DOHH2 (cell line): ENCODE measurements around the gene MAGI1.

Source experiments
- H3F3A ChIP-seq: fragments of 200-600 bp; sonication (generic), shearing (Covaris generic); 2 replicates; pipeline ENCODE4 v1.6.0; 2016; ENCODE audit warnings: antibody characterized with exemption, mild to moderate bottlenecking; ENCODE audit not compliant: control insufficient read depth, insufficient read depth
- H3K27ac ChIP-seq: fragments of 200-600 bp; sonication (generic); 2 replicates; pipeline ENCODE4 v1.5.1; 2014; ENCODE audit warnings: low read depth, mild to moderate bottlenecking, low read length, moderate library complexity
- H3K27me3 ChIP-seq: fragments of 200-600 bp; sonication (generic); 2 replicates; pipeline ENCODE4 v1.6.1; 2014; ENCODE audit warnings: mild to moderate bottlenecking, low read length, mixed read lengths; ENCODE audit not compliant: control insufficient read depth
- H3K36me3 ChIP-seq: fragments of 200-600 bp; sonication (generic); 2 replicates; pipeline ENCODE4 v1.6.1; 2014; ENCODE audit warnings: mild to moderate bottlenecking, low read length, moderate library complexity, mixed read lengths; ENCODE audit not compliant: control insufficient read depth
- H3K4me1 ChIP-seq: fragments of 200-600 bp; sonication (generic); 2 replicates; pipeline ENCODE4 v1.6.1; 2014; ENCODE audit warnings: mild to moderate bottlenecking, low read length, mixed read lengths; ENCODE audit not compliant: control insufficient read depth
- H3K4me2 ChIP-seq: fragments of 200-600 bp; sonication (generic); 2 replicates; pipeline ENCODE4 v1.6.0; 2014; ENCODE audit warnings: mild to moderate bottlenecking, low read length, moderate library complexity
- H3K4me3 ChIP-seq: fragments of 200-600 bp; sonication (generic); 2 replicates; pipeline ENCODE4 v1.5.1; 2014; ENCODE audit warnings: mild to moderate bottlenecking, low read length, mixed read lengths
- H3K79me2 ChIP-seq: fragments of 200-600 bp; sonication (generic); 2 replicates; pipeline ENCODE4 v1.6.1; 2014; ENCODE audit warnings: mild to moderate bottlenecking, low read length, mixed read lengths; ENCODE audit not compliant: control insufficient read depth
- H3K9me2 ChIP-seq: fragments of 200-600 bp; sonication (generic); replicated peaks from 2 replicates; pipeline ENCODE4 v1.6.1; 2014; ENCODE audit warnings: mild to moderate bottlenecking, low read length, mixed read lengths; ENCODE audit not compliant: control insufficient read depth
- H3K9me3 ChIP-seq: fragments of 200-600 bp; sonication (generic); 2 replicates; pipeline ENCODE4 v1.6.1; 2014; ENCODE audit warnings: antibody characterized with exemption, low read length, mixed read lengths; ENCODE audit not compliant: control insufficient read depth, insufficient read depth
- H4K20me1 ChIP-seq: fragments of 200-600 bp; sonication (generic); 2 replicates; pipeline ENCODE4 v1.6.0; 2014; ENCODE audit warnings: low read depth, mild to moderate bottlenecking, antibody characterized with exemption, low read length, moderate library complexity; ENCODE audit not compliant: control insufficient read depth, insufficient read depth
- EZH2phosphoT487 ChIP-seq: fragments of 200-600 bp; sonication (generic); IDR thresholded peaks from 2 replicates; pipeline ENCODE4 v1.6.1; 2017; ENCODE audit warnings: borderline replicate concordance, mild to moderate bottlenecking, antibody characterized with exemption, low read length, moderate library complexity, mixed read lengths
- TF ChIP-seq, protein P1 (sequence below): fragments of 200-600 bp; sonication (generic); IDR thresholded peaks from one replicate; pipeline ENCODE4 v1.5.1; 2014; ENCODE audit warnings: antibody characterized with exemption, mild to moderate bottlenecking, low read depth, low read length; ENCODE audit not compliant: poor library complexity, severe bottlenecking

MAGI1 gene

DNA sequence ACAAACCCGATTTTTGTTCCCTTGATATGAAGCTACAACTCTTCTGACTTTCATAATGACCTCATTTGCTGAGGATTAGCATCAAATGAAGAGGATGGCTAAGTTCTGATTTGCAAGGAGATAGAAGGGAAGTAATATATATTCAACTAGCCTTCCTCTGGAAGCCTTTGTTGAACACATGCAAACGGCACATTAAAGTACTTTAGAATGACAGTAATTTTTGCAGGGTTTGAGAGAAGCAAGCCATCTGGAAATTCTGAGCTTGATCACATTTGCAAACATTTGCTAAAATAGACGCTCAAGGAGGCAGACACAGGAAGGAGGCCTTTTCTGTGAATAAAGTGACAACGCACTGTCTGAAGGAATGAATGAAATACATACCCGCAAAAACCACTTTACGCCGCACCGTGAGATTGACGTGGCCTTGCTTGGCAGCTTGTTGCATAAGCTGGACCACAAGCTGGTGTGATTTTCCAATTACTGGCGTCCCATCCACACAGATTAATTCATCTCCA, 657.2 kb downstream of the MAGI1 start:
- H3K4me3 ChIP-seq: no peak overlapping the region
- H3K9me2 ChIP-seq: no peaks in the 10 kb centered on the region
- TF ChIP-seq, protein P1, sequence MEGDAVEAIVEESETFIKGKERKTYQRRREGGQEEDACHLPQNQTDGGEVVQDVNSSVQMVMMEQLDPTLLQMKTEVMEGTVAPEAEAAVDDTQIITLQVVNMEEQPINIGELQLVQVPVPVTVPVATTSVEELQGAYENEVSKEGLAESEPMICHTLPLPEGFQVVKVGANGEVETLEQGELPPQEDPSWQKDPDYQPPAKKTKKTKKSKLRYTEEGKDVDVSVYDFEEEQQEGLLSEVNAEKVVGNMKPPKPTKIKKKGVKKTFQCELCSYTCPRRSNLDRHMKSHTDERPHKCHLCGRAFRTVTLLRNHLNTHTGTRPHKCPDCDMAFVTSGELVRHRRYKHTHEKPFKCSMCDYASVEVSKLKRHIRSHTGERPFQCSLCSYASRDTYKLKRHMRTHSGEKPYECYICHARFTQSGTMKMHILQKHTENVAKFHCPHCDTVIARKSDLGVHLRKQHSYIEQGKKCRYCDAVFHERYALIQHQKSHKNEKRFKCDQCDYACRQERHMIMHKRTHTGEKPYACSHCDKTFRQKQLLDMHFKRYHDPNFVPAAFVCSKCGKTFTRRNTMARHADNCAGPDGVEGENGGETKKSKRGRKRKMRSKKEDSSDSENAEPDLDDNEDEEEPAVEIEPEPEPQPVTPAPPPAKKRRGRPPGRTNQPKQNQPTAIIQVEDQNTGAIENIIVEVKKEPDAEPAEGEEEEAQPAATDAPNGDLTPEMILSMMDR: no peak
- no peak for TF ChIP-seq EZH2phosphoT487
- H3F3A ChIP-seq: no peaks in the 10 kb centered on the region
- no peaks in the 10 kb centered on the region for H4K20me1 ChIP-seq
- no peaks in the 10 kb centered on the region for H3K9me3 ChIP-seq
- no peaks in the 10 kb centered on the region for H3K4me1 ChIP-seq
- H3K79me2 ChIP-seq: no peaks in the 10 kb centered on the region
- H3K36me3 ChIP-seq: no peaks in the 10 kb centered on the region
- H3K27ac ChIP-seq: no peak overlapping the region
- no peaks in the 10 kb centered on the region for H3K27me3 ChIP-seq
- H3K4me2 ChIP-seq: no peak overlapping the region

DNA sequence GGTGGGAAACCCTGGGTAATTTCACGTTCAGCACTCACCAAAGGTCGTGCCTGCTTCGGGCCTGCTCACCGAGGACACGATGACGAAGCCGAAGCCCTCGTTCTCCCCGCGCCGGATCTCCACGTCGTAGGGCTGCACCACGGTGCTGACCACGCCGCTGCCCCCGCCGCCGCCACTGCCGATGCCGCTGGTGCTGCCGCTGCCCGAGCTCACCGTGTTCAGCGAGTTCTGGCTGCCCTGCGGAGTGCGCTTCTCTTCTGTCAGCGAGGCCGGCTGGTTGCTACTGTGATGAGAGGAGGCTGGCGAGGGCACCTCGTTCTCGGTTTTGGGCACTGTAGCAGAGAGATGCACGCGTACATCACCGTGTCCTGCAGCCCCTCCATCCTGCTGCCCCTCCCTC, 659.5 kb downstream of the MAGI1 start:
- Histone ChIP-seq H4K20me1 (no peaks in the 10 kb centered on the region), H3K9me3 (no peaks in the 10 kb centered on the region), H3K4me2 (no peak overlapping the region), H3F3A (no peaks in the 10 kb centered on the region), H3K4me1 (no peaks in the 10 kb centered on the region), H3K79me2 (no peaks in the 10 kb centered on the region), H3K27me3 (no peaks in the 10 kb centered on the region), H3K27ac (no peak overlapping the region), H3K9me2 (no peaks in the 10 kb centered on the region), H3K36me3 (no peaks in the 10 kb centered on the region), H3K4me3 (no peak overlapping the region)
- TF ChIP-seq, protein P1: no peak
- no peak for TF ChIP-seq EZH2phosphoT487

DNA sequence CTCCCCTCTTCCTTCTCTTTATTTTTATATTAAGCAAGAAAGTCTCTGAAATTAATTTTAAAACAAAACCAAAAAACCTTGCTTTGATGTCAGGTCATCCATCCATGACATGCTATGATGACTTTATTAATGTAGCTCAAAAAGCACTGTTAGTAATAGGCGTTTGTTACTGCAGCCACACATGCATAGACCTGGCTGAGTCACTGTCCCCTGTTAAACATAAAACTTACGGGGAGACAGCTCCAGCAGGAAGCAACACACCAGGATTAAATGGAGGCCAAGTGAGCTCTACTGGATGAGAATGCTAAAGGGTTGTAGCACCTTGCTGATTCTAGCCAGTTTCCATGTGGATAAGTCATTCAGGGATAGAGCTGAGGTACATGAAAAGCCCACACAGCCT, 661.1 kb downstream of the MAGI1 start:
- Histone ChIP-seq H3K9me2 (no peaks in the 10 kb centered on the region), H3K27ac (no peak overlapping the region), H3F3A (no peaks in the 10 kb centered on the region), H3K36me3 (no peaks in the 10 kb centered on the region), H3K4me3 (no peak overlapping the region), H3K27me3 (no peaks in the 10 kb centered on the region), H3K79me2 (no peaks in the 10 kb centered on the region), H3K4me1 (no peaks in the 10 kb centered on the region), H3K4me2 (no peak overlapping the region), H3K9me3 (no peaks in the 10 kb centered on the region), H4K20me1 (no peaks in the 10 kb centered on the region)
- TF ChIP-seq EZH2phosphoT487: no peak
- TF ChIP-seq, protein P1: no peak
